ENCODE measurements around the gene DCP1B. TPM values are rescaled to one million over a fixed set of nuclear protein-coding genes. Genes with fewer than 3 reads are reported as not detected.
"Not testable (repeated sequence)": the region's sequence is repeated elsewhere in the genome, so short reads cannot be mapped to it uniquely, and the experiment has no call there.

Gene DCP1B
- total RNA-seq, 1 experiment from 2014 or later = 8.3 TPM

DNA sequence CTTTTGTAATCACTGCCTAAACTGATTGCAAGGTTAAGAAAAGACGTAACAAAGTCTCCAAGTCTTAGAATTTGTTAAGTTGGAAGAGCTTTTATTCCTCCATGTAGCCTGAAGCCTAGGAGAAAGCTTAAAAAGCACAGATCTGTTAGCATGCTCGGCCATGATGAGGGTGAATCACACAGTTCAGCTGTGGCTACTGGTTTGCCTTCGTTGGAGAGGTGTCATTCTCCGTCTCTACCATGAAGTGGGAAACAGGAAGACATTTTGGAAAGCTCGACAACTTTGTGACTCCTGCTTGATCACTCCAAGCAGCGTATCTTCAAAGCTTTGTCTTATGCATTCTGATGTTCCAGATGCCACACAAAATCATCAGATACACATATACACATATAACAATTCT, 27.1 kb downstream of the DCP1B start:
- no peak for DNase-seq (ENCODE audit: low read depth)

DNA sequence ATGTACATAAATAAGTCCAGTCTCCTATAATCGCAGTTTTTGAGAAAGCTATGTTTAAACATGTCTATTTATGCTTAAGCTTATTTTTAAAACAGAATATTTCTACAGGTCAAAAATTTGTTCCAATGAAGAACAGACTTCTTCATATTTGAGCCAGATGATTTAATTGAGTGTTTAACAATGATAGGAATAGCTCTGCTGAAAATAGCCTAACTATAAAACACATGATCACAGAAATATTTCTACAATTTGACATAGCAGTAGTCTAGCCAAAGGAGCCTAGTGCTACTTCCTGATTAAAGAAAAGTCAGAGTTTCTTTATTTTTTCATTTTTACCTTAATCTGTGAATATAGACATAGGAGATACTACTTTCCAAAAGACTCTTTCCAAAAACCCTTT, 29.4 kb downstream of the DCP1B start:
- DNase-seq (ENCODE audit: low read depth) = no peak

DNA sequence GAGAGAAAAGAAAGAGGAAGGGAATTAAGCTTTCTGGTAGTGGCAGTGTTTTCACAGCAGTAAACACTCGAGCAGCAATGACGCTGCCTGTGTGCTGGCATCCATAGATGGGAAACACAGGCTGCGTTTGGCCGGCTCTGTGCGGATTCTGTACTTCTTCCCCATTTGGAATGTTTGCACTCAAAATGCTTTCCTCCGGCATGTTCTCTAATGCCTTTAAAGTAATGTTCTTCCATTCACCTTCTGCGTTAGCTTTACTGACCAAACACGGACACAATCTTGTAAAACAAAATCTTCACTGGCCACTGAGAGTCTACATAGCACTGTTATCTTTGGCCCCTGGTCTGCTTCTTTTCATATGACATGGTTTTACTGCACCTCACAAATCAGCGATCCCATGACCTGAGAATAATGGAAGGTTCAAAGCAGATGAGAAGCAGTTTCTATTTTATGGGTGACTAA, 31.4 kb downstream of the DCP1B start:
- no peak for DNase-seq (ENCODE audit: low read depth)

DNA sequence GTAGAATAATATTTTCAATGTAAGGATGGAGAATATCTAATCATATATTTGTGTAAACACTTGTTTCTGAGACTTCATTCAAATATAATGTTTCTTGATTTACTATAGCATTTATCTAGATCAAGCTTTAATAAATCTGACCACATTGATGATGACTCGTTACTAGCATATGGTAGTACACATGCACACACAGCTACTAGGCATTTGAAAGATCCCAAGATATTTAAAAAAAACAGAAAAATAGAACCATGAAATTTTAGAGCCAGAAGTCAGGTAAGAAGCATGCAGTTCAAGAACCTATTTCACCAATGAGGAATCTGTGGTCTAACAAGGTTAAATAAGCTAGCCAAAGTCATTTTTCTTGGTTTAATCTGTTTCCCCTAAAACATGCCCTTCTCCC, 32.0 kb downstream of the DCP1B start:
- DNase-seq (ENCODE audit: low read depth) = no peak

DNA sequence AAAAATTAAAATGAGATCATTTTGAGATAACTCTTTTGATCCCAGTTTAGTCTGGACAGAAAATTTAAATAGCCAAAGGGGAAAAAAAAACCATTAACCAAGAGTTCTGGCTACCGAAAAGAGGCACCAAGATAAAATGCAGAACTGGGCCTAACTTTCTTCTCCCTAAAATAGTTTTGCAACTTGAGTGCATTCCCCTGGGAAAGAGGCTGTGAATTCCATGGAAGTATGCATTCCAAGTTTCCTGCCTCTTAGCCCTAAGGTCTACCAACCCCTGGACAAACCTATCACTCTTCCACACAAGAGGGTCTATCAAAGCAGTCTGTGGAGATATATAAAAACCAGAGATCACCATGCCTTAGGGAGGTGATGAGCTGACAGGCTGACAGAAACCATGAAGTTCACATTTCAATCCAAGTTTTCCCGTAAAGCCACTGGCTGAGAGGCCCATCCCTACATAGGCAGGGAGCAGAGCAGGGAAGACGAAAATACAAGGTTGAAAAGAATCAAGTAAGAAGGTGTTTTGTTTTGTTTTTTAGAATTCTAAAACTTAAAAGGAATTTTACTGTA, 33.8 kb downstream of the DCP1B start:
- no peak for DNase-seq (ENCODE audit: low read depth)

DNA sequence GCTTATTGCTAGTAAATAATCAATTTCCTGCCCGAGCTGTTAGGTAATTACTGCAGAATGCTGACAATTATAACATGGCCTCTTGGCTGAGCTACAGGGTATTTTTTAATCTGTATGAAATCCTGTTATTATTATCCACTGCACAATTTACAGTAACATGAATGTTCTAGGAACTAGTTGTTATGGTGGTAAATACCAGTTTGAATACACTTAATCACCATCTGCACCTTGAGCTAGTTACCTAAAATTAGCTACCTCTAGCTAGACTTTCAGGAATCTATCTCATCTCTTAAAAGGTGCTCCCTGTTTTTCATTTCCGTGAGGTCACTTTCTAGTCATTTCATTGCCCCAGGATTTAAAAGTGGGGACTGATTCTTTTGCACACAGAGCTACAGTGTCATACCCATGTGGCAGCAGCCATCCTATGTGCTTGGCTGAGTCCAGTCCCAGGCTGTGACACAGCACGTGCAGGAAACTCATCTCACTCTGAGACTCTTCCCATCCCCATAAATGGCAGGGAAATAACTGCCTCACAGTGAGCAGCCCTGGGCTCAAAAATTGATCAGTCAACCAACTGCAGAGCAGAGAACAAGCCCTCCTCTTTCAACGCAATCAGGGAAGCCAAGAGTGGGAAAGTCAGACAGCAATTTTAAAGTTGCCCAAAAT, 37.6 kb downstream of the DCP1B start:
- DNase-seq (ENCODE audit: low read depth) = no peak

DNA sequence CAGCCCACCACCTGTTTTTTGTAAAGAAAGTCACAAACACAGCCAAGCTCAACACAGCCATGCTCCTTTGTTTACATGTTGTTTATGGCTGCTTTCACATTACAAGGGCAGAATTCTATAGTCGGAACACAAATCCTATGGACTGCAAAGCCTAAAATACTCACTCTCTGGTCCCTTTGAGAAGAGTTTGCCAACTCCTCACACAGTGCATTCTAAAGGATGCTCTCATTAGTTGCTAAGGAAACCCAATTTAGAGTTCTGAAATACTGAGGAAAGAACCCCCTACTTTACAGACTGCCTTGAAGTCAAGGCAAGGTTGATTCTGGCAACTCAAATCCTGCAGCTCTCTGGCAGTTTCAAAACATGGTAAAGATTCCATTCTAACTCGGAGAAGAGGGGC, 38.3 kb downstream of the DCP1B start:
- DNase-seq (ENCODE audit: low read depth) = no peak

DNA sequence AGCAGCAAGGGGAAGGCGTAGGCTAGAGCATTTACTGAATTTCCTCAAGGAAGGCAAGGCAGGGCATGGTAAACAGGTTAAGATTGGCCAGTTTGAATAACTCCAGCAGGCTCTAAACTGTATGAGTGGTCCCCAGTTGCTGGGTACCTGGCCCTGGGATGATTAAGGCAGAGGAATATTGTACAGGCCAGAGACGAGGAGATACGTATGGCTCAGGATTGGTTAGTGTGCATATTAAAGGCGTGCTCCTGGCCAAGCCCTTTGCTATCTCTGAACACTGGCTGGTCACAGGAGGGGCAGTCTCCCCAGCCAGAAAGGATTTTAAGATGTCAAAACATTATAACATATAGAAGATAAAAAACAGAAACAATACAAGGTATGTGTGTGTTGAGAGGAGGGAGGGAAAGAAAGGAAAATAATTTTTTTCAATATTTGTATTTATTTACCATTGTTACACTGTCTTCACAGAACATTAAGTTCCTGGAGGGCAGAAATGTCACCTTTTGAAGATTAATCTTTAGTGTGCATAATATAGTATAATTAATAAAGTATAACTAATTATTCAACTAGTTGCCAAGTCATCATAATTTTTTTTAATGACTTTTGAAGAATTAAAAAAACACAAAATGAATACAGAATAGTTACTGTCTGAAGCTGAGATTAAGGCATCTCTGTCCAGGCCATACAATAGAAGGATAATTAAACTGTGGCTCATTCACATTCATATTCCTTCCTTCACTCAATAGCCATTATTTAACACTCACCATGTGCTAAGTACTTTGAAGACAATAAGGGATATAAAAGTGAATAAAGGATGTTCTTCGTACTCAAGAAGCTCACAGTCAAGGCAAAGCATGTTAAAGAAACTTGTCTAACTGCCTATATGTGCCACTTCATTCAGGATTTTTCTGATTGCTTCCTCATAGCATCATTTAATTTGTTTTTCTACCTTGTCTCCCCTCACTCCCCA, 41.9 kb downstream of the DCP1B start:
- no peak for DNase-seq (ENCODE audit: low read depth)

DNA sequence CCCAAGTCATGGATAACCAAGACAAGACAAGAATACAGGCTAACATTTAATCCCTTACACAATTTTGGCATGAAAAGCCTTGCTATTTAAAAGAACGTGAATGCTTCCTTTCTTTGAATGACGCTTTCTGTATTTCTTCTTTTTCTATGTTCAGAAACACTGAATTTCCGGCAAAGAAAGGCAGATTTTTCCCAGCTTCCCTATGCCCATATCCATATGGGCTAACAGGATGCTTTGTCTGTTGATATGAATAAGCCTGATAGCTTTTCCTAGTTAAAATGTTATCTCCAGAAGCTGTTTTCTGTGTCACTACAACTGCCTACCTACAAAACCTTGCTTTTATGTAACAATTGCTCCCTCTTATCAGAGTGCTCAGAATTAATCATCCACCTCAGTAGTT, 47.5 kb downstream of the DCP1B start:
- no peak for DNase-seq (ENCODE audit: low read depth)

DNA sequence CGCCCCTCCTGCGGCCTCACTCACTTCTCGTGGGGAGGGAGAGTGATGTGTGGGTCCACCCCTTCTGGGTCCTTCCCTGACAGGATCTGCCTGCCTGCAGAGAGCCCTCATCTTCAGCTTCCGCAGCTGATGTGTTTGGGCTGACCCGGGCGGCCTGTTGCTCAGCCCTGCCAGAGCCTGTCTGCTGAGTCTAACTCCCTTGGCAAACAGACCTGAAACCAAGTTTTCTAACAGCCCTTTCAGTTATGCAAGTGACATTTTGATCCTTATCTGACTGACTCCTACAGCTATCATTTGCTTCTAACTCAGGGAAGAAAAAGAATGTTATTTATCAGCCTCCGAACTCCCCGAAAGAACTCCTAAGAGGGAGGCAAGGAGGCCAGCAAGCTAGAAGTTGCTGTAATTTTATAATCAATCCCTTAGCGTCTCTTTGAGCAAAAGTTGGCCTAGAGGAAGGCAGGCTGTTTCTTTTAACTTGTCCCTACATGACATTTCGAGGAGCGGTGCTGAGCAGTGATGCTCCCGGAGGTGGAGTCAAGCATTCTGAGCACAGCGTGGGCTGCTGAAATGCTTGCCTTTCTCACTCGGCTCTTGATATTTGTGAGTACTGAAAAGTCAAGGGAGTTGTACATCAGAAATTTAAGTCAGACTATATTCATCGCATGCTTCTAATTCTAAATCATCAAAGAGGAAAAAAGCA, 54.3 kb downstream of the DCP1B start:
- DNase-seq (ENCODE audit: low read depth) = no peak

DNA sequence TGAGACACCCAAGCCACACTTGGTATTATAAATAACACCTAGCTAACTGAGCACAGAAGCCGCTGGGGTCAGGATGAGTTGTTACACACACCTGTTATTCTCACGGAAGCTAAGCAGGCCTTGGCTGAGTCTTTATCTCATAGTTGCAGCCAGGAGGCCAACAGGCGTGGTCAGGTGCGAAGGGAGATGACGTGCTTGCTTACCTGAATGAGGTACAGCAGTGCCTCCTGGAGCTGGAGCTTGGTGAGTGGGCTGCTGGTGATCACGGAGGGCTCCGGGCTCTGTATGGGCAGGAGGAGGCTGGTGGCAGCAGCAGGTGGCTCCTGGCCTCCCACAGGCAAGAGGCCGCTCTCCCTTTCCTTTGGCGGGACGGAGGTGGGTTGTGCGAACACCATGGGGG, 55.4 kb downstream of the DCP1B start:
- DNase-seq (ENCODE audit: low read depth) = no peak

DNA sequence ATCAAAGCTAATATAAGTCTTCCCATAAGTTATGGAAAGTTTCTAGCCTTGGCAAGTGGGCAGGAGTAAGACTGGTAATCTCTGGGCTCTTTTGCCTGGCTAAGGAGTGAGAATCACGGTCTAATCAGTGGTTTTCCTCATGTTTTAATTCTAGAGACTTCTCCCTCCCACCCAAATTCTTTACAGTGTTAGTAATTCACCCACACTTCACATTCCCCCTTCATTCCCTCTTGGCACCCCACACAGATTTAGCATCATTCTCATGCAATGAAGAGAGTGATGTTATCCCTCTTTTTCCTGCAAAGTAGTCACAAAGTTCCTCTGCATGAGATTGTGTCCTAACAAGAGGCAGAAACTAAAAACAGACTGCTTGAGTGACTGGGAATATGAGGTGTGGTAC, 57.2 kb downstream of the DCP1B start:
- DNase-seq (ENCODE audit: low read depth) = no peak

DNA sequence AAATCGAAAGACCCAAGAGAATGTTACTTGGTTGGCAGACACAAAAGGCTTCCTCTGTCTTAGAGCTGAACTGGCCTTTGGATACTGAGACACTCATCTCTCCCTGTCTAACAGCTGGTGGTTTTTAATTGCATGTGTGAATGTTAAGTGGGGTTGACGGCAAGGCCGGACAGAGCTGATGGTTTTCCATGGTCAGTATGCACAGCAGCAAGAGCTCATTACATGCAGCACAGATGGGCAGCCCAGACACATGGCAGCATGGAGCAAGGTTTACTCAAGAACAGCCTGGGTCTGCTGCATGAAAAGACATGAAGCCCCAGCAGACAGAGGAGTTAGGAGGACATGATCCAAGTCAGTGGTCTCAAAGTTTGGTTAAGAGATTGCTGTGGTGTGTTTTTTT, 58.0 kb downstream of the DCP1B start:
- DNase-seq (ENCODE audit: low read depth) = no peak

DNA sequence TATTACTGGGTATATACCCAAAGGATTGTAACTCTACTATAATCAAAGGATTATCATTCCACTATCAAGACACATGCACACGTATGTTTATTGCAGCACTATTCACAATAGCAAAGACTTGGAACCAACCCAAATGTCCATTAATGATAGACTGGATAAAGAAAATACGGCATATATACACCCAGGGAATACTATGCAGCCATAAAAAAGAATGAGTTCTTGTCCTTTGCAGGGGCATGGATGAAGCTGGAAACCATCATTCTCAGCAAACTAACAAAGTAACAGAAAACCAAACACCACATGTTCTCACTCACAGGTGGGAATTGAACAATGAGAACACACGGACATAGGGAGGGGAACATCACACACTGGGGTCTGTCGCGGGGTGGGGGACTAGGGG, 58.8 kb downstream of the DCP1B start:
- DNase-seq (ENCODE audit: low read depth) = not testable (repeated sequence)

DNA sequence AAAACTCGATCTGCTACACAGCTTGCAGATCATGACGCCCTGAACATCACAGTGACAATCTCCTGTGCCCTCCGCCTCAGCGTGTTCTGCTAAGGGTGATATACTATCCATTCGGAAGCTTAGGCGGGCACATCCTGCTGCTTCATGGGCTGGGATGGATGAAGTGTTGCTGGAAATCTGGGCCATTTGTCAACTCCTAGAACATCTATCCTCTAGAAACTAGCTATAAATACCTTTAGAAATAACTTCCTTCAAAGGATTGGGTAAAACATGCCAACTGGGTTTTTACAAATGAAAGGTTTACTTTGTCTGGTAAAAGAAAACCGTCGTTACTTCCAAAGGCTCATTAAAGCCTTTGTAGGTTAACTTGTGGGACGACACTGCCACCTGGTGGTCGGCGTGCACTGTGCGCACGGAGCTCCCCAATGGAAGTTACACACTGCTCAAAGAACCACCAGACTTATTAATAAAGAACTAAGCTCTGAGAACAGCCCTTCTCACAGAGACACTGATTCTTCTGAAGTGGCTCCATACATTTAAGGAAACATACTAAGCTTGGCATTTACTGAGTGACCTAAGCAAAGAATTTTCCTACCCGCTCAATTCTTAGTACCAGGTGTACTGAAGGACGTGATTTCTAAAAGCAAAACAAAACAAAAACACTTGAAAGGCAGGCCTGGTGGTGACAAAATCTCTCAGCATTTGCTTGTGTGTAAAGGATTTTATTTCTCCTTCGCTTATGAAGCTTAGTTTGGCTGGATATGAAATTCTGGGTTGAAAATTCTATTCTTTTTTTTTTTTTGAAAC, 64.3 kb downstream of the DCP1B start:
- DNase-seq (ENCODE audit: low read depth) = peak; percentile 80

DNA sequence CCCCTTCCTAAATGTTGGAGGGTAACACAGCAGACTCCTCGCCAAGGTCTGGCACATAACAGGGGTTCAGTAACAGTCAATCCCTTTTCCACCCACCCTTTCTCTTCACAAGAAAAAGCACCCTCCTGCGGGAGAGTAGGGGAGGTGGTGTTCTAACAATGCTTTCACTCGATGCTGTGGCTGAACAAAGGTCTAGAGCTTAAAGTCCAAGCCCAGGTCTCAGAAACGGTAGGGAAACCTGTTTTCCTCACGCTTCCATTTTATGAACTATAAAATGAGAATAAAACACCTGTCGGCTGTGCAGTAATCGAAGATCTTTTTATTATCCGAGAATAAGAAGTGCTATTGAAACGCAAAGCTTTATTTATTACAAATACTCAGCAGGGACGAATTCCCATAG, 64.9 kb downstream of the DCP1B start:
- DNase-seq (ENCODE audit: low read depth) = no peak

DNA sequence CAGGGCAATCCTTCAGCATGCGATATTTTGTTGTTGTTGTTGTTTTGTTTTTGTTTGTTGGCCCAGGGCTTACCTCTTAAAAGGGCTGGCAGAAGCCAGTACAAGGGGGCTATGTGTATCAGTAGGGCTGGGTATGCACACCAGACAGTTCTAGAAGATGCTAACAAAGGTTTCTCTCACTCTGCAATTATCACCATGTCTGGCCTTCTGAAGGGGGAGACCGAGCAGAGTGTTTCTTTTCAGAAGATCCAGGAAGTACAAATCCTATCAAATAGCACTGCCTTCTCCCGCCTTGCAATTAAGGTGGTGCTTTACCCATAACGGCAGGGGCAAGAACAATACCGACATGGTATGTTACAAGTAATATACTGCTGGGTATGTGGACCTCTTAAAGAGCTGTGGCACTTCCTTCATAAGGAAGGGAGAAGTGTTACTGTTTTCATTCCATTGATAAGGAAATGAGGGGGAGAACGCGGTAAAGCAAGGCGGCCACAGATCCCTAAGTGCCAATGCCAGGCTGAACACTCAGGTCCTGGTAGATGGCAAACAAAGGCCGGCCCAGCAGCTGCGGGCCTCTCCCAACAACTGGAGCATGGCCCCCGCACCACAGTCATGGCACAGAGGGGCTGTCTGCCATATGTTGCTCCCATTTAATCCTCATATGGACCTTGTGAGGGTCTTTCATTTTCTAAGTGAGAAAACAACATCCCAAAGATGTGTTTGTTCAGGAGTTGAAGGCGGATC, 66.6 kb downstream of the DCP1B start:
- no peak for DNase-seq (ENCODE audit: low read depth)

DNA sequence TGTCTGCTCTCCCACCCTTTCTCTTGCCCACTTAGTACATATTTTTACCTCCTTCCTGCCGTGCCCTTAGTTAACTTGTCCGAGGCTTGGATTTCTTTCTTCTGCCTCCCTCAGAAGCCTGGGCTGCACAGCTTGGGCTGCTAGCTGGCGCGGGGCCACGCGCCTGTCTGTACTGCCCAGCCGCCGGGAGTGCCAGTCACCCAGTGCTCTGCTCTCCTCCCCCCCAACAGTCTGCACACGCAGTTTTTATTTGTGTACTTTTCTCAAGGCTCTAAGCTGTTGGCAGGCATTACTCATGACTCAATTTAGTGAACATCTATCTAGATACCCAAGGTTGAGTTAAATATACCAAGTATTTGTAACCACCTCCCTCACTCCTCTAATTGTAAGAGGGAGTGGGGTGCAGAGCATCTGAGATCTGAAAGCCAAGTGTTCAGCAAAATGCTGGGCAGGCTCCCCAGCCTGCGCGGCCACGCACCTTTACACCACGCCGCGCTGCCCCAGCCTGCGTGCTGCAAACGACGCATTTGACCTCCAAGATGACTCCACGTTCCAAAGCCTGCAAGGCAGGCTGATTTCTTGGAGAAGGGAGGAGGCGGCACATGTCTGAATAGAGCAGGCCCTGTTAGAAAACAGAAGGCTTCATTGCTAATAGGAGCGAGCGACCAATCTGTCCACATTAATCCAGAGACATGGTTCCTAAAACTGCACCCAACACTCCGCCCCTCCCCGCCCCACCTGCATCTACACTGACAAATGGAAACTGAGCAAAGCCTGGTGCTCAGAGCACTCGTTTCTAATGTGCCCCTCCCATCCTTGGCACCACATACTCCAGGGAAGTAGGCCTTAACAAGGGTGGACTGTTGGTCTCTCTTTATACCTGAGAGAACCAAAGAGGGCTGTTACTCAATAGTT, 67.6 kb downstream of the DCP1B start:
- DNase-seq (ENCODE audit: low read depth) = peak; percentile 75

DNA sequence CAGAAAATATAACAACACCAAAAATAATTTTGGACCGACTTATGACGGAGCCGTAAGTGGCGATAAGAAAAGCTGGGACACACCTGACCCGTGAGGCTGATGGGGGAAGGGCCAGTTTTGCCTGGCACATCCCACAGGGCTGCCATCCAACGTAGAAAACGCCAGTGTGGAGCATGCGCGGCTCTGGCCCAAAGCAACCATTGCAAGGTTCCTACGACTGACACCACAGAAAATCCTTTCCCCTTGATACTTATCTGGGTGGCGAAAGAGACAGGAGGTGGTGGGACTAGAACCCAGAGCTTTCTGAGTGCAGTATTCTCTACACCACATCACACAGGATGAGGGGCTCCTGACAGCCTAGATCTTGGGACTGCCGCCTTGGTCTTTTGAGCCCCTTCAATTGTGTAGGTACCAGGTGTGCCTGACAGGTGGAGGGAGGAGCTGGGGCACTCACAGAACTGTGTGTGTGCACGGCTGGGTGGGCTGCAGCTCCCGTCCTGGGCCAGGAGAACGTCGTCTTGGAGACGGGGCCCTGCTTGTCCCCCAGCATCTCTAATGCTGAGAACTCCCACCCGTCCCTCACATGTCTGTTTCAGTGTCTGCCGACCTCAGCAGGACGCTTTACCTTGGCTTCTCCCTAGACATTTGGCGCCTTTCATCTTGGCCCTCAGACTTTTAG, 68.4 kb downstream of the DCP1B start:
- DNase-seq (ENCODE audit: low read depth) = peak; percentile 1
